ENCODE measurements around the gene ZFP92. TPM values are rescaled to one million over a fixed set of nuclear protein-coding genes. Genes with fewer than 3 reads are reported as not detected.
"Not testable (repeated sequence)": the region's sequence is repeated elsewhere in the genome, so short reads cannot be mapped to it uniquely, and the experiment has no call there.

Gene ZFP92
- total RNA-seq, 4 donors from 2014 or later = 1.5 to 3.8 (median 2.0) TPM

GRCh38 chrX:153381684-153382532 lies 29.4 kb upstream of the ZFP92 start:
- H3K27ac ChIP-seq = no peak overlapping the region
- 0 to 70% methylated on average over 1 to 2 of the region's 12 CpGs for WGBS, 2 donors (ENCODE audit: low coverage in 1 of 2)
- H3K27me3 ChIP-seq = no peaks in the 10 kb centered on the region
- ATAC-seq = peak; percentile 58
- H3K4me3 ChIP-seq = no peak overlapping the region
- peaks cover 0 to 7% (median 0%) of the 10 kb centered on the region in 3 donors for H3K4me1 ChIP-seq
- no peaks in the 10 kb centered on the region for H3K36me3 ChIP-seq
- no peaks in the 10 kb centered on the region for H3K9me3 ChIP-seq
- no peak for TF ChIP-seq CTCF (IDR thresholded peaks at IDR 0.05)
- no peak for TF ChIP-seq POLR2AphosphoS5 (IDR thresholded peaks at IDR 0.05)
- no peak for TF ChIP-seq POLR2A (IDR thresholded peaks at IDR 0.05)
- no peak for TF ChIP-seq EP300 (IDR thresholded peaks at IDR 0.05)

GRCh38 chrX:153382563-153383482 lies 28.4 kb upstream of the ZFP92 start:
- Histone ChIP-seq H3K27me3 (no peaks in the 10 kb centered on the region), H3K4me3 (no peak overlapping the region), H3K27ac (no peak overlapping the region), H3K4me1 (peaks cover 0 to 7% (median 0%) of the 10 kb centered on the region in 3 donors), H3K9me3 (no peaks in the 10 kb centered on the region), H3K36me3 (no peaks in the 10 kb centered on the region)
- ATAC-seq = no peak
- no peak for TF ChIP-seq CTCF (IDR thresholded peaks at IDR 0.05)
- TF ChIP-seq EP300 (IDR thresholded peaks at IDR 0.05) = no peak
- no peak for TF ChIP-seq POLR2AphosphoS5 (IDR thresholded peaks at IDR 0.05)
- TF ChIP-seq POLR2A (IDR thresholded peaks at IDR 0.05) = no peak
- 81% methylated on average over 3 of the region's 3 CpGs; no CpG with 5 or more reads in 1 of the 2 donors for WGBS, 2 donors (ENCODE audit: low coverage in 1 of 2)

GRCh38 chrX:153384390-153384789 lies 26.9 kb upstream of the ZFP92 start:
- Histone ChIP-seq H3K4me1 (peaks cover 0 to 7% (median 0%) of the 10 kb centered on the region in 3 donors), H3K9me3 (no peaks in the 10 kb centered on the region), H3K27ac (no peak overlapping the region), H3K27me3 (no peaks in the 10 kb centered on the region), H3K4me3 (no peak overlapping the region), H3K36me3 (no peaks in the 10 kb centered on the region)
- no peak for ATAC-seq
- TF ChIP-seq POLR2AphosphoS5 (IDR thresholded peaks at IDR 0.05) = no peak
- TF ChIP-seq CTCF (IDR thresholded peaks at IDR 0.05) = no peak
- TF ChIP-seq POLR2A (IDR thresholded peaks at IDR 0.05) = no peak
- TF ChIP-seq EP300 (IDR thresholded peaks at IDR 0.05) = no peak
- 77 to 82% methylated on average over 2 to 4 of the region's 6 CpGs for WGBS, 2 donors (ENCODE audit: low coverage in 1 of 2)

GRCh38 chrX:153384973-153385372 lies 26.3 kb upstream of the ZFP92 start:
- not testable (repeated sequence) for H3K27ac ChIP-seq, H3K9me3 ChIP-seq, ATAC-seq, H3K27me3 ChIP-seq, H3K4me1 ChIP-seq, H3K36me3 ChIP-seq, H3K4me3 ChIP-seq
- WGBS, 2 donors (ENCODE audit: low coverage in 1 of 2) = no CpG with 5 or more reads among the region's 2 CpGs

GRCh38 chrX:153386097-153386496 lies 25.2 kb upstream of the ZFP92 start:
- 74 to 77% methylated on average over 4 to 5 of the region's 5 CpGs for WGBS, 2 donors (ENCODE audit: low coverage in 1 of 2)
- H3K36me3 ChIP-seq = no peaks in the 10 kb centered on the region
- no peak for ATAC-seq
- H3K27ac ChIP-seq = no peak overlapping the region
- H3K4me1 ChIP-seq = peaks cover 0 to 7% (median 0%) of the 10 kb centered on the region in 3 donors
- H3K4me3 ChIP-seq = no peak overlapping the region
- H3K27me3 ChIP-seq = no peaks in the 10 kb centered on the region
- H3K9me3 ChIP-seq = no peaks in the 10 kb centered on the region
- no peak for TF ChIP-seq CTCF (IDR thresholded peaks at IDR 0.05)
- TF ChIP-seq POLR2A (IDR thresholded peaks at IDR 0.05) = no peak
- TF ChIP-seq POLR2AphosphoS5 (IDR thresholded peaks at IDR 0.05) = no peak
- no peak for TF ChIP-seq EP300 (IDR thresholded peaks at IDR 0.05)

All from gastroesophageal sphincter (tissue), 4 donors.